Measurements from ENCODE around the gene GEMIN5. TPM values are rescaled to one million over a fixed set of nuclear protein-coding genes. Genes with fewer than 3 reads are reported as not detected.
"Not testable (repeated sequence)": the region's sequence is repeated elsewhere in the genome, so short reads cannot be mapped to it uniquely, and the experiment has no call there.

Gene GEMIN5
- total RNA-seq, 1 experiment from 2014 or later = 29.5 TPM

GRCh38 chr5:154940375-154940771 lies 2.4 kb upstream of the GEMIN5 start:
- ChIA-PET POLR2A (no interaction called here), CTCF (no interaction called here)
- Histone ChIP-seq H3K36me3 (ENCODE audit: control insufficient read depth, insufficient read depth, low read length) (peaks cover 3% of the 10 kb centered on the region), H3K27ac (ENCODE audit: low read length) (peak overlapping the region; percentile 95), H3K9me3 (ENCODE audit: control insufficient read depth, insufficient read depth, low read depth, low read length) (no peaks in the 10 kb centered on the region), H3K4me1 (ENCODE audit: control insufficient read depth, insufficient read depth, low read length) (peaks cover 22% of the 10 kb centered on the region), H3K4me3 (ENCODE audit: low read depth in 2 of 2, low read length in 2 of 2) (peak overlapping the region; percentile 94 to 95), H3K27me3 (ENCODE audit: control insufficient read depth, insufficient read depth, low read length) (no peaks in the 10 kb centered on the region)
- in situ Hi-C loops (cut with HindIII; ENCODE audit: low pct_unique_long_range_greater_than_20kb, low sequenced_read_pairs) (no loop called here), intact Hi-C loops (cut with micrococcal nuclease; ENCODE audit: unreplicated experiment) (no loop called here)
- no TSS peak for BruUV-seq (replicated peaks)
- ATAC-seq (no peak), DNase-seq (ENCODE audit: low read depth, low spot score) (no peak)
- TF ChIP-seq, protein P1, sequence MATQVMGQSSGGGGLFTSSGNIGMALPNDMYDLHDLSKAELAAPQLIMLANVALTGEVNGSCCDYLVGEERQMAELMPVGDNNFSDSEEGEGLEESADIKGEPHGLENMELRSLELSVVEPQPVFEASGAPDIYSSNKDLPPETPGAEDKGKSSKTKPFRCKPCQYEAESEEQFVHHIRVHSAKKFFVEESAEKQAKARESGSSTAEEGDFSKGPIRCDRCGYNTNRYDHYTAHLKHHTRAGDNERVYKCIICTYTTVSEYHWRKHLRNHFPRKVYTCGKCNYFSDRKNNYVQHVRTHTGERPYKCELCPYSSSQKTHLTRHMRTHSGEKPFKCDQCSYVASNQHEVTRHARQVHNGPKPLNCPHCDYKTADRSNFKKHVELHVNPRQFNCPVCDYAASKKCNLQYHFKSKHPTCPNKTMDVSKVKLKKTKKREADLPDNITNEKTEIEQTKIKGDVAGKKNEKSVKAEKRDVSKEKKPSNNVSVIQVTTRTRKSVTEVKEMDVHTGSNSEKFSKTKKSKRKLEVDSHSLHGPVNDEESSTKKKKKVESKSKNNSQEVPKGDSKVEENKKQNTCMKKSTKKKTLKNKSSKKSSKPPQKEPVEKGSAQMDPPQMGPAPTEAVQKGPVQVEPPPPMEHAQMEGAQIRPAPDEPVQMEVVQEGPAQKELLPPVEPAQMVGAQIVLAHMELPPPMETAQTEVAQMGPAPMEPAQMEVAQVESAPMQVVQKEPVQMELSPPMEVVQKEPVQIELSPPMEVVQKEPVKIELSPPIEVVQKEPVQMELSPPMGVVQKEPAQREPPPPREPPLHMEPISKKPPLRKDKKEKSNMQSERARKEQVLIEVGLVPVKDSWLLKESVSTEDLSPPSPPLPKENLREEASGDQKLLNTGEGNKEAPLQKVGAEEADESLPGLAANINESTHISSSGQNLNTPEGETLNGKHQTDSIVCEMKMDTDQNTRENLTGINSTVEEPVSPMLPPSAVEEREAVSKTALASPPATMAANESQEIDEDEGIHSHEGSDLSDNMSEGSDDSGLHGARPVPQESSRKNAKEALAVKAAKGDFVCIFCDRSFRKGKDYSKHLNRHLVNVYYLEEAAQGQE (IDR thresholded peaks at IDR 0.05; ENCODE audit: insufficient read depth in 1 of 2, low read depth in 2 of 2, low read length in 1 of 2) = no peak
- TF ChIP-seq TCF7L2 (IDR thresholded peaks at IDR 0.05; ENCODE audit: low read depth, low read length) (no peak), SIN3A (IDR thresholded peaks at IDR 0.05; ENCODE audit: borderline replicate concordance, insufficient read depth, low read depth, low read length) (no peak), POLR2AphosphoS5 (IDR thresholded peaks at IDR 0.05; ENCODE audit: low read depth, low read length) (no peak), CTCF (IDR thresholded peaks at IDR 0.05) (no peak)

- intact Hi-C loops (cut with micrococcal nuclease; ENCODE audit: unreplicated experiment); POLR2A ChIA-PET: not testable (repeated sequence)
Observed at GRCh38 chr5:154939387-154939786, 1.4 kb upstream of the GEMIN5 start.

DNA sequence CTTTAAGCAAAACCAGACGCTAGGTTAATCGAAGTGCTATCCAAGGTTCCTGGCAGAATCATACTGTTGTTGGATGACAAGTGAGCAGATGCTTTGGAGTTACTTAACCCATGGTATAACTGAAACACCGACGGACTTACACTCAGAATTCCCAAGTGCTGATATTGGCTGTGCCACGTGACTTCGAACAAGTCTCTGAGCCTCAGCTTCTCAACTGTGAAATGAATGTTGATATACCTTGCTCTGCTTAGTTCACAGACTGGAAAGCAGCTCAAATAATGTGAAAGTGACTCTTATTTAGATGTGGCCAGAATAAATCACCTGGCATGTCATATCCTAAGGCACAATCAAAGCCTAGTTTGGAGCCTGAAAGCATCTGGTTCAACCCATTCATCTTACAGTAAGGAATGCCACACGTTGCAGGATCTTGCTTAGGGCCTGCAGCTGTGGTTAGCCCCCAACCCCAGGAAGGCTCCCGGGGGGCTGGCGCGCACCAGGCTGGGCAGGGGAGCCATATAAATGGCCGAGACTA lies 759 bp downstream of the GEMIN5 start:
- Histone ChIP-seq H3K36me3 (ENCODE audit: control insufficient read depth, insufficient read depth, low read length) (peaks cover 13% of the 10 kb centered on the region), H3K4me1 (ENCODE audit: control insufficient read depth, insufficient read depth, low read length) (peaks cover 17% of the 10 kb centered on the region), H3K4me3 (ENCODE audit: low read depth in 2 of 2, low read length in 2 of 2) (peak overlapping the region; percentile 87 to 96), H3K27ac (ENCODE audit: low read length) (peak overlapping the region; percentile 94), H3K9me3 (ENCODE audit: control insufficient read depth, insufficient read depth, low read depth, low read length) (no peaks in the 10 kb centered on the region), H3K27me3 (ENCODE audit: control insufficient read depth, insufficient read depth, low read length) (no peaks in the 10 kb centered on the region)
- ATAC-seq (no peak), DNase-seq (ENCODE audit: low read depth, low spot score) (no peak)
- intact Hi-C loops (cut with micrococcal nuclease; ENCODE audit: unreplicated experiment) (no loop called here), in situ Hi-C loops (cut with HindIII; ENCODE audit: low pct_unique_long_range_greater_than_20kb, low sequenced_read_pairs) (no loop called here)
- ChIA-PET POLR2A (no interaction called here), CTCF (no interaction called here)
- TF ChIP-seq POLR2AphosphoS5 (IDR thresholded peaks at IDR 0.05; ENCODE audit: low read depth, low read length) (no peak), TCF7L2 (IDR thresholded peaks at IDR 0.05; ENCODE audit: low read depth, low read length) (no peak)
- TF ChIP-seq, protein P1 (IDR thresholded peaks at IDR 0.05; ENCODE audit: insufficient read depth in 1 of 2, low read depth in 2 of 2, low read length in 1 of 2) = no peak
- BruUV-seq (replicated peaks) = no TSS peak

More at GRCh38 chr5:154939387-154939786, 1.4 kb upstream of the GEMIN5 start:
- ATAC-seq; DNase-seq (ENCODE audit: low read depth, low spot score); H3K4me3 ChIP-seq (ENCODE audit: low read depth in 2 of 2, low read length in 2 of 2); CTCF ChIA-PET; BruUV-seq (replicated peaks); in situ Hi-C loops (cut with HindIII; ENCODE audit: low pct_unique_long_range_greater_than_20kb, low sequenced_read_pairs); H3K9me3 ChIP-seq (ENCODE audit: control insufficient read depth, insufficient read depth, low read depth, low read length); H3K27me3 ChIP-seq (ENCODE audit: control insufficient read depth, insufficient read depth, low read length); H3K36me3 ChIP-seq (ENCODE audit: control insufficient read depth, insufficient read depth, low read length); H3K27ac ChIP-seq (ENCODE audit: low read length): not testable (repeated sequence)
- peaks cover 22% of the 10 kb centered on the region for H3K4me1 ChIP-seq (ENCODE audit: control insufficient read depth, insufficient read depth, low read length)

Measured in Panc1 (cell line).